ENCODE results near the gene MYO5C.

MYO5C gene

GRCh38 chr15:52230073-52230472 is 65.5 kb downstream of the MYO5C start:
- no peak for DNase-seq (ENCODE audit: extremely low read depth, low read depth)
- no peak for TF ChIP-seq CTCF (IDR thresholded peaks at IDR 0.05; ENCODE audit: low read depth, low read length, missing control alignments)
- no peak overlapping the region for H3K4me3 ChIP-seq (replicated peaks; ENCODE audit: low read depth, low read length)

- no peak overlapping the region for H3K4me3 ChIP-seq (replicated peaks; ENCODE audit: low read depth, low read length)
- TF ChIP-seq CTCF (IDR thresholded peaks at IDR 0.05; ENCODE audit: low read depth, low read length, missing control alignments) = no peak
- DNase-seq (ENCODE audit: extremely low read depth, low read depth) = no peak
Measured at GRCh38 chr15:52228921-52229320, 66.7 kb downstream of the MYO5C start.

GRCh38 chr15:52227456-52227855 is 68.1 kb downstream of the MYO5C start:
- TF ChIP-seq CTCF (IDR thresholded peaks at IDR 0.05; ENCODE audit: low read depth, low read length, missing control alignments) = peak; percentile 79
- H3K4me3 ChIP-seq (replicated peaks; ENCODE audit: low read depth, low read length) = no peak overlapping the region
- peak; percentile 82 for DNase-seq (ENCODE audit: extremely low read depth, low read depth)

GRCh38 chr15:52225230-52225629 is 70.4 kb downstream of the MYO5C start:
- H3K4me3 ChIP-seq (replicated peaks; ENCODE audit: low read depth, low read length) = no peak overlapping the region
- DNase-seq (ENCODE audit: extremely low read depth, low read depth) = no peak
- no peak for TF ChIP-seq CTCF (IDR thresholded peaks at IDR 0.05; ENCODE audit: low read depth, low read length, missing control alignments)

GRCh38 chr15:52224211-52224610 is 71.4 kb downstream of the MYO5C start:
- H3K4me3 ChIP-seq (replicated peaks; ENCODE audit: low read depth, low read length) = no peak overlapping the region
- no peak for TF ChIP-seq CTCF (IDR thresholded peaks at IDR 0.05; ENCODE audit: low read depth, low read length, missing control alignments)
- DNase-seq (ENCODE audit: extremely low read depth, low read depth) = no peak

- DNase-seq (ENCODE audit: extremely low read depth, low read depth) = no peak
- H3K4me3 ChIP-seq (replicated peaks; ENCODE audit: low read depth, low read length) = no peak overlapping the region
- TF ChIP-seq CTCF (IDR thresholded peaks at IDR 0.05; ENCODE audit: low read depth, low read length, missing control alignments) = no peak
Measured at GRCh38 chr15:52221730-52222129, 73.9 kb downstream of the MYO5C start.

- H3K4me3 ChIP-seq (replicated peaks; ENCODE audit: low read depth, low read length) = no peak overlapping the region
- TF ChIP-seq CTCF (IDR thresholded peaks at IDR 0.05; ENCODE audit: low read depth, low read length, missing control alignments) = no peak
- DNase-seq (ENCODE audit: extremely low read depth, low read depth) = no peak
Measured at GRCh38 chr15:52220937-52221660, 74.5 kb downstream of the MYO5C start.

Data from HFF-Myc (cell line).